A673 (cell line): ENCODE measurements around the gene MT3.

Source experiments
- CTCF ChIP-seq: fragments of 300-800, 200-600 bp; sonication (generic); conservative IDR thresholded peaks from 2 replicates; pipeline ENCODE4 v1.5.1; 2017; ENCODE audit warnings: low read depth, mild to moderate bottlenecking, antibody characterized with exemption, low read length, moderate library complexity, mixed read lengths
- EZH2 ChIP-seq: fragments of 200-600 bp; sonication (generic); IDR thresholded peaks from 2 replicates; pipeline ENCODE4 v1.6.1; 2017; ENCODE audit warnings: borderline replicate concordance, low read depth, mild to moderate bottlenecking, mixed read lengths, antibody characterized with exemption, low read length; ENCODE audit not compliant: poor library complexity, severe bottlenecking

GRCh38 chr16:56623637-56624036 is 34.3 kb downstream of the MT3 start:
- no peak for TF ChIP-seq CTCF
- TF ChIP-seq EZH2: no peak
